Right forelimb (tissue), 1 donor: Measurements from ENCODE around the gene TMEM9.

Experiments
- DNase-seq: peaks from one replicate; pipeline ENCODE4 v3.0.0-alpha.2; 2018

The TMEM9 gene

DNA sequence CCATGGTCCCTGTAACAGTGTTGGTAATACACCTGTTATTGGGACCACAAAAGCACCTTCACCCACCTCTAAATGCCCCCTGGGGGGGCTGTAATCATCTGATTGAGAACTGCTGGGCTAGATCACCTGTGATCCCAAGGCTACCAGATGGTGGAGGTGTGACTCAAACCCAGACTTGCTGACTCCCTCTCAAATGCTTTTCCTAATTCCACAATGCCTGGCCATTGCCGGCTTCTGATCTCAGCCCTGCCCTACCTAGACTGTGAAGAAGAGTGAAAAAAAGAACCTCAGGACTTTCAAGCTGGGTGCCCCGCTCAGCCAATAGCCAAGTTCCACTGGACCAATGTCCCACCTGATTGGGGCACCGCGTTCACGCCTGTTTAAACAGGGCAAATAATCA is 9.6 kb downstream of the TMEM9 start:
- DNase-seq, result peak; percentile 6

DNA sequence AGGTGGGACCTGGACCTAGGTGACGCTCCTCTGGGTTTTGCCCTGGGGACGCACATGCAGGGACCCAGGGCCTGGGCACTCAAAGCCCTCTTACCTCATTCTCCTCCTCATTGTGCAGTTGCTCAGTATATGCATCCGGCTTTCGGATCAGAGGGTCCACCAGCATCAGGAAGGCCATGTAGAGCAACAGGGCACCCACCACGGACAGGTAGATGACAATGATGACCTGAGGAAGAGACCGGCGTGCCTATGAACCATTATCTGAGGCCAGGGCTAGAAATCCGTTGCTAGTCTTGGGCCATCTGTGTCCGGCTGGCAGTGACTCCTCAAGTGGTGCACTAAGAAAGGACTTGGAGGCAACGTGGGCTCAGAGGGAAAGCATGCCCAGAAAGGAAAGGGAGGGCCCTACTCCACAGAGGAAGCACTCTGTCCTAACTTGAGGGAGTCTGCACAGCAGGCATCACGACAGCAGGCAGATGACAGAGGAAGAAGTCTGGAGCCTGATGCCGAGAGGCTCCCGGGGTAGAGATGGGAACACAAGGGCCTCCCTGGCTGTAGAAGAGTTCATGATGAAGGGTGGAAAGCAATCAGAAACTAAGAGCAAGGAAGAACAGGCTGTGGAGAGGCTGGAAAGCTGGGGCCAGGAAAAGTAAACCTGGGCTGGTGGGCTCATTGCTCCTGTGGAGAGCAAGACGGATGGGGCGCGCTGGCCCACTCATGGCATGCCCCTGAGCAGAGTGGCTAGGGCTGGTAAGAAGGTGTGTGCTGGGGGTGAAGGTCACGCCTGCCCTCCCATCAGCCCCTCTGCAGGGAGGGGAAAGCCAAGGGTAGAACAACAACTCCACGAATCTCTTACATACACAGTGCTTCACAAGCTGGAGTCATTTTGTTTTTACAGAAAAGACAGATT is 10.3 kb downstream of the TMEM9 start:
- DNase-seq, result peak; percentile 20

DNA sequence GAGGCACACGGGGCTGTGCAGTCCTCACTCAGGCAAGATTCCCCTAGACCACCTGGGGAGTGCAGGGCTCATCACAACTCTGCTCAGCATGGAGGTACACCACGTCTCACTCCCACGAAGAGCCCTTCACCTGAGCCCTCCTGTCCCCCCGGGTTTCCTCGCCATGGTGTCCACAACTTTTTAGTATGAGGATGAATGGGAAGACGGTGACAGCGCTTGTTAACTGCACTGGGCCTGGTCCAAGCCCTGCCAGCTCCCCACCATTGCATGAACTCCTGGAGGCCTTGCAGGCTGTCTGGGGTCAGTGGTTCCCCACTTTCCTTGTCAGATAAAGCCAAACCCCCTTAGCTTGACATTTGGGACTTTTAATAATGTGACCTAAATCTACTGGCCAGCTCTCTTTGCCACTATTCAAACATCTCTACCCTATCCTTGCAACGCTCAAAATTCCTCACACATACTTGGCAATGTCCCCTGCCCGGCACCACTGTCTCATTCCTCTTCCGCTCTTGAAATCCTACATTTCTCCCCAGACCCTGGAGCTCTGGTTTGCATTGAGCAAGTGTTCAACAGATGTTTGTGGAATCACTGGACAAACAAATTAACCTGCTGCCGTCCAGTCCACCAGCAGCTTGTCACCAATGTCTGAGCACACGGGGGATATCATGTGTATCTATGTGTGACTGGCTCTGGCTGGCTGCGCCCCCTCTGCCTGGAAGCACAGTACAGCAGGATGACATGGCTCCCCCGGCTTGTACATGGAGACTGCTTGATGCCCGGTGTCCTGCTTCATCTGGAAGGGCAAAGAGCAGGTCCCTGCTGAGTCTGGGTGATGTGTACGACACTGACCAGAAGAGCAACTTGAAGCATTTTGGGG is 11.2 kb downstream of the TMEM9 start:
- no peak for DNase-seq

DNA sequence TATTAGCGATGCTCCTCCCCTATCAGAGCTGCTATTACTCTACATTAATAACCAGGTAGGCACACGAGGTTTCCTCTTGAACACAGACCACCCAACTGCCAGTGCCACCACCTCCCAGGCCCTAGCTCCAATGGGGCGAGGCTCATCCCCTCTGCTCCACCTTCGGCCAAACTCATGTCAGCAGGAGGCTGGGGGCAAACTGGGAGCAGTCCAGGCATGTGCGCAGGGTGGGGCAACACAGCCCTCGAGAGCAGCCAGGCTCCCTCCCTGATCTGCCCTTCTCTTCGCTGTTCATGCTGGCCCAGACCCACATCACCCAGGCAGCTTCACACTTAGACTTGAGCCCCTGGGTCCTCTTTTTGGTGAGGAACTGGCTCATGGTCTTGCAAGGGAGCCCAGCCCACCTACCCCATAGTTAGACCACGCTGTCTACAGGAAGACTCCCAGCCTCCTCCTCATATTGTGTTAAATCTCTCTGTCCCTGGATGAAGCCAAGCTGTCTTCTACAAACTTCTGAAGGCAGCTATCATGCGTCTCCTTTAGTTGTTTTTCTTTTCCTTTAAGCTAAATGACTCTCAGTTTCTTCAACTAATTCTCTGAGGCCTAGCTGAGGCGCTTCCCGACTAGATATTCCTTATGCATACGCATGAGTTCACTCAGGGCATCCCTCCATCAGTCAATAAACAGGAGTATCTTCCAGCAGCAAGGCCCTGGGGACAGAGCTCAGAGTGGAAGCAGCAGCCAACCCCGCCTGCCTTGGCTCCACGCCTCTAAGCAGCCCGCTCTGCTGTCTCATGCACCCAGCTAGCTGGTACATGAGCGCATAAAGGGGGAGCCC is 12.0 kb downstream of the TMEM9 start:
- DNase-seq, result peak; percentile 48

DNA sequence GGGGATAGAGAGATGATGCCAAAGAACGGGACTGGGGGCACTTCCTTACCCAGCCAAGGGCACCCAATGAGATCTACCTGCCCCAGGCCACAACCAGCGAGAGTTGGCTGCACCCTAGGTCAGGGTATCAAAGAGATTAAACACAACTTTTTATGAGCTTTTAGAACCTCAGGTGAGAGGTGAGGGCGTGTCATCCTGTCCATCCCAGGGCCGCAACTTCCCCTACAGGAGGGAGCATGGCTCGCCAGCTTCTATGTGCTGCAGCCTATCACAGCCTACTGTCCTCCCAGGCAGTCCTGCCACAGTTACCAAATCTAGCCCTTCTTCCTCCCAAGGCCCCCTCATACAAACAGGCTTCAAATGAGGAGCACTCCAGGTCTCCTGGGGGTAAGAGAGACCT is 12.9 kb downstream of the TMEM9 start:
- peak; percentile 29 for DNase-seq

DNA sequence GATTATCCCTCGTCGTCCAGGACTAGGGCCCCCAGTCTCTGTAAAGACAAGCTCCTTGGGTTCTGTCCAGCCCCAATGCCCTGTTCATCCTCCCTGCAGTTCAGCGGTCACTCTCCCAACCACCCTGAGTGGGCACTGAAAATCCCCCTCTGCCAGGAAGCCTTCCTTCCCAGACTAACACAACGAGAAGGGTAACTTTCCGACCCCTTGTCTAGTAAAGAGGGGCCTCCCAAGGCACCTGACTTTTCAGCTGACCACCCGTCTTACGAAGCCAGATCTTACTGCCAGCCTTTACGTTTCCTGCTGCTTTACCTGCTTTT is 13.4 kb downstream of the TMEM9 start:
- peak; percentile 22 for DNase-seq

DNA sequence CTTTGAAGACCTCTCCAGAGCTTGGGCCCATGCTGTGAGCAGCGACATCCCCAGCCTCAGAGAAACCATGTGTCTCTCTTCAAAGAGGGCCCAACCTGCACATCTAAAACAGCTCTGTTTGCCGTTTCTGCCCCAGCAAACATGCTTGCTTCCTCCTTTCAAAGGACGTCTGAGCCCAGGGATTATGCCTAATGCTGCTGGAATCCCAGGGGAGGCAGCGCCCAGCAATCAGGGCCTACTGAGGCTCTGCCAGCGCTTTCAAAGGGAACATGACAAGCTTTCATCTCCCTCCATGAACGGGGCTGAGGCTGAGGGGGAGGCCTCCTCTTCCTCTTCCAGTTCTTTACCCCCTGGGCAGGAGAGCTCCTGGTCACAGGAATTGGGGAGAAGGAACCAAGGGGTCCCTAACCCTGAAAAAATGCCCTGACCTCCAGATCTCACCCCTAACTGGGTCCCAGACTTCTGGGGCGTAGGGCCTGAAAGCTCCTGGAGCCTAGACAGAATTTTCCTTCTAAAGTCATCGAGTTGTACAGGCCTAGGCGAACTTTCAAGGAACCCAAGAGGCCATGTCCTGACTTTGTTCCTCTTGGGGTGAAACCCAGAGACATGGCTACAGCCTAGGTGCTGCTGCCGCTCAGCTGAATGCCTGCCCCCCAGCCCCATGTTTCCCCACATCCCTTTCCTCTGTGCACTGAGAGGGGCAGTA is 13.9 kb downstream of the TMEM9 start:
- peak; percentile 35 for DNase-seq

DNA sequence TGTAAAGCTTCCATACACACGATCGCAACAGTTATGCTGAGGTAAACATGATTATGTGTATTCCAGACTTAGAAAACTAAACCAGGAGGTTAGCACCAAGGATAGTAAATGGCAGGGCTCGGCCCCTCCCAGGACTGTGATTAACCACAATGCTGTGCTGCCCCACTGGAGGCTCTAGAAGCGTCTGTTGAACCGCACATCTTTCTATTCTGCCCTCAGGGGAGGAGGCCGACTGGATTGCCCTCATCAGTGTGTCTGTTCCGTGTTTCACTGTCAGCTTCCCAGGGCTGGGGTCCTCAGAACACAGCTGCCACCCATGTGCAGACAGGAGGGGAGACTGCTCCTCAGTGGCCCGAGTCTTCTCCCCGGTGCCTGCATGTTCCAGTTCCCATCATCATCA is 14.5 kb downstream of the TMEM9 start:
- DNase-seq, result no peak

DNA sequence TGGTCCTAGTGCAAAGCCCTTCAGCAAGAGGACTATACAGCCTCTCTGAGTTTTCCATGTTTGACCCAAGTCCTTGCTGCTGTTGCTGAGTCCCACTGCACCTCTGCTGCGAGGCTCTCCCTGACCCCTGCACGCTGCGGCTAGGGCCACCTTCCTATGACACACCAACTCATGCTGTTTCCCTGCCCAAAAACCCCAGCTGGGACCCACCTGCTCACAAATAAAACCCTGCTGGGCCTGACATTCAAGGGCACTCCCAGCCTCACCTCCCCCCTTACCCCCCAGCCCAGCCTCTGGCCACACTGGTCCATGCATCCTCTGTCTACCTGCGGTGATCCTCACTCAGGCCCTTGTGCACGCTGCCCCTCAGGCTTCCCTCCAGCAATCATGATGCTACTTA is 15.0 kb downstream of the TMEM9 start:
- DNase-seq, result no peak

DNA sequence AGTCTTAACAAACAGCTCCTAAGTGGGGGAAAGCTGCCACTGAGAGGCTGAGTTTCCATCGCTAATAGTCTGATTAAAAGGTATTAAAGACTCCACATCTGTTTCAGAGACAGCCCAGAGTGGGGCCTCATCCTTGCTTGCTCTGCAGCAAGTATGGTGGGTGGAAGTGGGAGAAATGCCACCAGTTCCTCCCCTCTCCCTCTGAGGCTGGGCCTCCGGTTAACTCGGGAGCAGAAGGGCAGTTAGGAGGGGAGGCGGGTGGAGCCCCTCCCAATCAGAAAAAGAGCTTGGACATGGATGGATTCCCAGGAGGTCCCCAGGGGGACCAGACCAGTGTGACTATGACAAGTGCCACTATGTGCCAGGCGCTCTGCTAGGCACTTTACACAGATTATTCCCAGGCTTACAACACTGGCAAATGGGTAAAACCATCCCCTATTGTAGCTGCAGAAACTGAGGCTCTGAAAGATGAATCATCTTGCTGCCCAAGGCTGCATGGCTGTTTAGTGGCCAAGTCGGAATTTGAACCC is 15.9 kb downstream of the TMEM9 start:
- no peak for DNase-seq

DNA sequence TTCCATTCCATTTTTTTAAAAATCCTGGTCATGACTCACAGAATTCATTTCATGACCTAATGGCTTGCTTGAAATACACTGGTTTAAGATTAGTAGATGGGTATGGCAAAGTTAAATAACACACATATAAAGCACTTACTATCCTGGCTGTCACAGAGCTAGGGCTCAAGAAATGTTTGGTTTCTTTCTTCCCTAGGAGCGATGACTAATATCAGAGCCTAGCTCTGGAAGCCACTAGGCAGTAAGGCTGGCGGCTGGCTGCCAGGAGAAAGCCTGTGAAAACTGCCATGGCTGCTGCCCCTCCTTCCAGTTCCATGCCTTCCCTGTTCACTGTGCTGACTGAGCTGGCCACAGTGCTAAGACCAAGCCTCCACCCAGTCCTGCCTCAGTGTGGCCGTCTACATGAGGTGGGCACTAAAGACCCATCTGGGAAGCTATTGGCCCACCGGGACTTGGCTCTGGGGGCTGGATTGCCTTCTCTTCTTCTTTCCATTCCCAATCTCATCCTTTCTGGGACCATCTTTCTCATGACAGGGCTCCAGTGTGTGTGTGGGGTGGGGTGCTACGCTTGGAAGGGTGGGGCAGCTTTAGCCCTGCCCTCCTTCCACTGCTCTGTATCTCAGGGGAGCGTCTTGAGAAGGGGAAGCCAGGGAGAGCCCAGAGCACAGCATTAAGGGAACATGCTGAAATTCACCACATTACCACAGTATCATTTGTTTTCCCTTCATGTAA is 16.5 kb downstream of the TMEM9 start:
- DNase-seq, result no peak

DNA sequence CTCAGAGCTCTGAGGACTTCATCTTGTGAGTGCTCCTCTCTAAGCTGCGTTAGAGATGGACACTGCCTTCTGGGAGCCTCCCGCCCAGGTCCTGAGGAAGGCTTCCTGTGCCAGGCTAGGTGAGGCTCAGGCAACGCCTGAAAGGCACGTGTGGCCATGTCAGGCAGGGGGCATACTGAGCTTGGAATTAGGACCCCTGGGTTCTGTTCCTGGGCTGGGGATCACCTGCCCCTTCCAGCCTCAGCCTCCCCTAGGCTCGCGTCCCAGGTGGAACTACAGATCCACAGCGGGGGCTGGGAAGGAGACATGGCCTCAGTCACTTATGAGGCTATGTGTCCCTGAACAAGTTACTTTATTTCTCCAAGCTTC is 17.3 kb downstream of the TMEM9 start:
- no peak for DNase-seq

DNA sequence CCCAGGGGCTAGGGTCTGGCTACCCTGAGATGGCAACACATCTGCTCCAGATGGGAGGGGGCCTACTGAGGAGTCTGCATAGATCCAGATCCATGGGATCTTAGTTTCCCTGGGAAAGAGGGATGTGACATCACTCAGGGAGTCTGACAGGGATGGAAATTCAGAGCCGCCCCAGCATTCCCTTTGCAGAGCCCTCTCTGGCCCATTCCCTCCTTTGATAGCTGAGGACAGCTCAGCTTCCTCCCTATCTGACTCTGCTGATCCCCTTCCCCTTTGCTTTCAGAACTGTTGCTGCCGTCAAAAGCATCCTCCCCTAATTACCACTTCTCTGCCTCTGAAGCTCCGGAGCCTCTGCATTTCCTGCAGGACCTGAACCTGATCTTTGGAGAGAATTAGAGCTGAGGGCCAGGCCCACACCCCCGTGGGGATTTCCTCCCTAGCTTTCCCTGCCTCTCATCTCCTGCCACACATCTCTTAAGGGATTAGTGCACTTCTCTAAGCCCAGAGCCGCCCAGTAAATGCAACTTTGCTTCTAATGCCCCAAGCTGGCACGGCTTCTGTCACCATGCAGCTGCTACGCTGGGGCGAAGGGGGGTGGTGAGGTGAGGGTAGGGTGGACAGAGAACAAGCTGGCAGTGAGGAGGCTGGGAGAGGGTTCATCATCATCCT is 17.8 kb downstream of the TMEM9 start:
- no peak for DNase-seq

DNA sequence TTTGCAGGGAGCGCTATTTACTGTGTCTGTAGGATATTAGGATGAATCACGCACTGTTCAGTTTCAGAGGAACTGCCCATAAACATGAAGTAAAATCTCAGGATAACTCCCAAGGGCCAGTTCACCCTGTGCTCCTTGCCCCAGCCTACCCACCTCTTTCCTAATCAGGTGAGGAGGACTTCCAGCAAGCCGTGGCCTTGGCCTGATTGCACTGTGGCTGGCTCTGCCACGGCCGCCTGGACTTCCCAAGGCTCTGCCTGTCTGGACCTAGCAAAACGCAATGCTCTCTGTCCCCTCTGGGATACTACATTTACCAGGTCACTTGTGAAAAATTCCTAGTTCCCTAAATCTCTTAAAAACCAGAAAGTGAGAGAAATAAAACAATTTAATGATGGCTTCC is 19.9 kb downstream of the TMEM9 start:
- DNase-seq, result no peak

DNA sequence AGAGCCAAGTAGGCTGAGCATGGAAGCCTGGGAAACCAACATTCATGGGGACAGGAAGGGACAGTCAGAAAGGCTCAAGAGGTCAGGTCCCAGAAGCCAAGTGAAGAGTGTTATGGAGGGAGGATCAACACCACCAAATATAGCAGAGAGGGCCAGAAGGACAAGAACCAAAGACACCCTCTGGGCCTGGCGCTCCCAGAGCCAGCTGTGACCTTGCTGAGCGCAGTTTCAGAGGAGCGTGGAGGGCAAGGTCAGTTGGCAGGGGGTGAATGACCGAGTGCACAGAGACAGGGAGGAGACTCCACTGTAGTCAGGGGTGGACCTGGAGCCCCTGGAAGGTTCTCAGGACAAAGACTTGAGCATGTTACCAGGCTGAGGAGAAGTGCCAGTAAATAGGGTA is 22.9 kb downstream of the TMEM9 start:
- DNase-seq, result no peak

DNA sequence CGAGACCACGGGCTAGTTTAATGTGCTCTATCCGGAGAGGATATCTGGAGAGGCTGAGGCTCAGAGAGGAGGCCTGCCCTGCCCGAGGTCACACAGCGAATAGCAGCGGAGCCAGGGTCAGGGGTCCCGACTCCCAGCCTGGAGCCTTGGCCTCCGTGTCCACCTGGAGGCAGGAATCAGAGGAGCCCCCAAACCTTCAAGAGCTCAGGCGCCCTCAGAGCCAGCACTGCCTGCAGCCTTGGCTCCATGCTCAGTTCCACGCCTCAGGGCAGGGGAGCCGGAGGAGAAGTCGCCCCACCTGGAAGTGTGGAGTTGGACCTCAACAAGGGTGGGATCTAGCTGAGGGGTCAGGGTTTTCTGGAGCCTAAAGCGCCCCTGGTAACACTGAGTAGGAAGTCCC is 25.3 kb downstream of the TMEM9 start:
- no peak for DNase-seq

DNA sequence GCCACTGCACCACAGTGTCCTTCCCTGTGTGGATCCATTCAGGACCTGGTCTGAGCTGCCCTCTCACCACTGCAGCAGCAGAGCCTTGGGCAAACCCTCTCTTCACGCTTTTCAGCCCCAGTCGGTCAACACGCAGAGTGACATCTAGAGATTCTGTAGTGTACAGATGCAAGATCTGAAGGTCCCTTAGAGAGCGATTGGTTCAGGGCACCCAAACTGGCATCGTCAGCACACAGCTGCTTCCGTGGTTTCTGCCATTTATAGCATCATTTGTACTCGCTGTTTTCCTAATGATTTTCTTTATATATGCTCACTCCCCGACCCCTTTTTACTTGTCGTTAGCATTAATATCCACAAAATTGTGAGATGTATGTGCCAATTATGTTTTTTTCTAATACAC is 25.8 kb downstream of the TMEM9 start:
- no peak for DNase-seq

DNA sequence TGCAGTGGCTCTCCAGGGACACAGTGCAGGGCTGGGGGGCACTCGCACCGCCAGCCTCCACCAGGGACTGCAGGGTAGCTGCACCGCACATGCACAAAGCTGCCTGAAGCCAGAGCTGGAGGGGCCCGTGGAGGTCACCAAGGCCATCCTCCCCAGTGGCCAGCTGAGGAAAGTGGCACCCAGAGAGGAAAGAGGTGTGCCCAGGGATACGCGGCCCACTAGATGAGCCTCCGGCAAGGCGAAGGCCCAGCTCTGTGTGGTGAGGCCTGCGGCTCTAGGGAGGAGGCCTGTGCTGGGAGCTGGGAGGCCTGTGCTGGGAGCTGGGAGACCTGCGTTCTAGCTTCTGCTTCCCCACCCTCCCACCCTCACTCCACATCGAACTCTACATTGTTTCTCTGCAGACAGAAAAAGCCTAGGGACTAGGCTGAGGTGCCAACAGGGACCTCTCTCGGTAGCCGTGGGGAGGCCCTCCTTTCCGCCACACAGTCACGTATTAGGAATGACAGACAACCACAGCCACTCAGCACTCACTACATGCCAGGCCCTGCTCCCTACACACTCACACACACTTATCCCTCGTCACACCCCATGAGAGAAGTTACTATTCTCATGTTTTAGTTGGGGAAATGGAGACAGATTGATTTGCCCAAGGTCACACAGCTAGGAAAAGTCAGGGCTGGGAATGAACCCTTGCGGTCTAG is 26.4 kb downstream of the TMEM9 start:
- no peak for DNase-seq

DNA sequence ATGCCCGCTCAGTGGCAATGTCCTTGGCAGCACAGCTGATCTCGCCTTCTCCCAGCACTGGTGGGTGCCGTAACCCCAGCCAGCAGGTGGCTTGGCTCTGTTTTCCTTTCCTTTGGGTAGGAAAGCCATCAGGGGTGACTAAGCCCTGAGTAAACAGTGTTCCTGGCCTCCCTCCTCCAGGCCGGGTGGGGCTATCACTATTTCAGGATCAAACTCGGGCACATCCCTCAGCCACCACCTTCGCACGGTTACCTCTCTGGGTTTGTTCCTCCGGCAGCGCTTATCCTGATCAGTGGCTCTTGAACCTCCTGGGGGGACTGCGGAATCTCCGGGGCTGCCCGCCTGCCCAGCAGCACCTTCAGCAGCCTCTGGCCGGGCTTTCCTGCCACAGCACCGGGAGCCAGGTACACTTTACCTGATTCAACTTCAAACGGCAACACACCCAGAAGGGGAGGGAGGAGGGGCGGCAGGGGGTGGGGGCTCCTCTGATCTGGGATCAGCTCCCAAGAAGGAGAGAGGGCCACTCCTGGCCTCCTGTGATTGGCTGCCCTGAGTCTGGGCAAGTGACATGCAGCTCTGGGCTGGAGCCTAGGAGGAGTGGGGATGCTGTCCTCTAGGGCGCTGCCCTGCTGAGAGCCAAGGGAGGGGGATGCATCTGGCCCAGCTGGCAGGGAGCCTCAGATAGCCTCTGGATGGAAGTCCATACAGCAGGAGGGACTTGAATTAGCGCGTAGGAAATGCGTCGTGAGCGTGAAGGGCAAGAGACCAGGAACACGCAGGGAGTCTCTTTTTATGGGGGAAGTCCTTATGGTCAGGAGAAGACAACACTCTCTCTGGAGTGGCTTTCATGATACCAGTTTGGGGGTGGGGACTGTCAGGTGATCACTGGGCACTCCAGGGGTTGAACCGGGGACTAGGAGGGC is 27.2 kb downstream of the TMEM9 start, which contains the start of gene ASCL5:
Gene ASCL5, minus strand, starts transcription at position 353 of the 923 bp plus-strand sequence. CDS start 11,812 bp downstream, outside the sequence.
- DNase-seq, result no peak
